CD4-positive, alpha-beta T cell treated with Interleukin-17A for 4 hours (primary cell): ENCODE results near the gene KCNJ15.

Experiments
- DNase-seq: peaks from one replicate; pipeline ENCODE4 v3.0.0-alpha.2; 2020; ENCODE audit warnings: mixed read lengths

The KCNJ15 gene

DNA sequence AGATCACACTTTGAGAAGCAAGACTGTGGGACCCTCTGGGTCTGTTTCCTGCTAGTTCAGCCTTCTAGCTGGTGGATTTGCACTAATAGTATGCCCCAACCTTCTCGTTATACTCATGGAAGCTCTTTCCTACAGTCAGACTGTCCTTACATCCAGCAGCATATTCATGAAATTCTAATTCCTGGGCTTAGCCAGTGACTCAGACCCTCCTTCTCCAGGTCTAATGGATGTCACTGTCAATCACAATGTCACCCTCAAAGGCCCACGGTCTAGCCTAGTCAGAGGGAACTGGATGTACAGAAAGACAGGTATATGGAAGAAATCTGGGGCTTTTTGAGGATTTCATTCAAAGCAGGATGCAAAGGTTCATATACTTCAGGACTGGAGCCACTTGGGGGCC is 72.4 kb downstream of the KCNJ15 start:
- DNase-seq, result no peak

DNA sequence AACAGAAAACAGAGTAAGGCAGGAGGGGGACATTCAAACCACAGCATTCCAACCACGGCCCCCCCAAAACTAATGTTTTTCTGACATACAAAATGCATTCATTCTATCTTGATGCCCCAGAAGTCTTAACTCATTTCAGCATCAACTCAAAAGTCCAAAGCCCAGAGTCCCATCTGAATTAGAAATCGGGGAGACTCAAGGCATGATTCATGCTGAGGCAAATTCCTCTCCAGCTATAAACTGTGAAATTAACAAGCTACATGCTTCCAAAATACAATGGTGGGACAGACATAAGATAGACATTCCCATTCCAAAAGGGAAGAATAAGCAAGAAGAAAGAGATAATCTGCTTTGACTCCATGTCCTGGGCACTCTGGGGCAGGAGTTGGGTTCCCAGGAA is 73.9 kb downstream of the KCNJ15 start:
- no peak for DNase-seq

DNA sequence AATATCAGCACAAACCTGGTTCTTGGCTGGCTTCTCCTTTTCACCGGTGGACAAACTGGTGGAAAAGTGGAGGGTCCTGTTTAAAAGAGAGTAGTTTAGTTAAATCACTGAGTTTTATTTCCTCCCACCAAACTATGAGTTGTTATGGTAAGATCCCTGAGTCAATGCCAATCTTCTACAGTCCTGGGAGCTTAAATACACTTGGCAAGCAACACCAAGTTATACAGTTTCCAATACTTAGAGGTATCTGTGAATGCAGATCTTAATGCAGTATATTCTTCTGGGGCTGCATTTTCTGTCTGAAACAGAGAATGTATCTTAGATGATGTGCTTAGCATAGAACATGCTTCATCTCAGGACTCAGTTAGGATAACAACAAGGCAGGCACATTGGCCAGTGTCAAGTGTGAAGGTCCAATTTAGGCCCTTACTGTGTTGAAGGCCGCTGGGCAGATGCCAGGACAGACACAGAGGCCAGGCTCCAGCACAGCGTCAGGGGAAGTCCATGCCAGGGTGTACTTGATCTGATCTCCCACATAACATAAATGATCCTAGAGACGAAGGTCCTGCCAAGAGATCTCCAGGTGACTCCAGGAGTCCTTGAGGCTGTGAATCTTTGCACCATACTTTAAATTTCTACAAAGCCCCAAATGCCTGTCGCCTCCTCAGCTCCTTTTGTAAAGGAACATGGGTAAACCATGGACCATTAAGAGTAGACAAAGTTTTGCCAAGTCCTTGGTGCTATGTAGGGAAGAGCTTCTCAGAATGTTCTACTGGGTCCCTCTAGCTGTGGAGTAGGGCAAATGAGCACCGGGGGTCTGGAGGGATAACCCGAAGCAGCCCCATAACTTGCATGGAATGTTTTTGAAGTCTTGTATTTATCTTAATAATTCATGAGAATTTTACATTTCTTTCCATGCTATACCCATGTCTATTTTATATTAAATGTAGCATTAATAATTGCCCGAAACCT is 76.8 kb downstream of the KCNJ15 start:
- DNase-seq, result peak; percentile 13

- no peak for DNase-seq
Observed at GRCh38 chr21:38334866-38335265, 78.1 kb downstream of the KCNJ15 start.

DNA sequence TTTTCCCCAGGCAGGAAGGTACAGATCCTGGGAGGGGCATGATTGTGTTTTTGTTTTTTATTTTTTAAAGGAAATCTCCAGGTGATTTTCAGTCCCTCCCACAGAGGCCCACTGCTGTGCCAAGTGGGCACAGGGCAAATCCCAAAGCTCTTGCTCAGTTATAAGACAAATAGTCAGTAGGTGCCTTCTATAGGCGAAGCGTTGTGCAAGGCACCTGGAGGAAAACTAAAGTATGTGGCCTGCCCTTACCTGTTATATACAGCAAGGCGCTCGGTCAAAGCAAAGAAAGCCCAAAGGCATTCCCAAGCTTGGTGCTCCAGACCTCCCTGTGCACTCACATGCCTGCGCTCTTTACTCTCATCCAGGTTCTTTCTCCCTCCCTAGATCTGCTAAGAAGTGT is 81.0 kb downstream of the KCNJ15 start:
- no peak for DNase-seq

DNA sequence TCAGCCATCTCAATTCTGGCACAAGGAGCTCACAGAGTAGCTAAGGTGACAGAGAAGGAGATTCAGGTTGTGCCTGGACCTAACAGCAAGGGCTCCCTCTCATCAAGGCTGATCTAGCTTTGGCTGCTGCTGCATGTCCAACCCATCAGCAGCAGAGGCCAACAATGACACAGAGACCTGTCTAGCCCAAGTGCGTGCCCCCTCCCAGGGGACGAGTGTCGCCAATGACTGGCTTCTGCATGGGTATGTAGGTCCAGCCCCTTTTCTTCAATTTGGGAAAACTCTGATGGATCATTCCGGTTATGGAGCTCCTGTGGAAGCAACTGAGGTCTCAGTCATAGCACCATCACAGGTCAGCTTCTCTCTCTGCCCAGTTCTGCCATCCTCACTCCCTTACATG is 83.3 kb downstream of the KCNJ15 start:
- DNase-seq, result no peak

GRCh38 chr21:38341546-38342012 is 84.8 kb downstream of the KCNJ15 start:
- no peak for DNase-seq

GRCh38 chr21:38342739-38343138 is 85.9 kb downstream of the KCNJ15 start:
- DNase-seq, result no peak

DNA sequence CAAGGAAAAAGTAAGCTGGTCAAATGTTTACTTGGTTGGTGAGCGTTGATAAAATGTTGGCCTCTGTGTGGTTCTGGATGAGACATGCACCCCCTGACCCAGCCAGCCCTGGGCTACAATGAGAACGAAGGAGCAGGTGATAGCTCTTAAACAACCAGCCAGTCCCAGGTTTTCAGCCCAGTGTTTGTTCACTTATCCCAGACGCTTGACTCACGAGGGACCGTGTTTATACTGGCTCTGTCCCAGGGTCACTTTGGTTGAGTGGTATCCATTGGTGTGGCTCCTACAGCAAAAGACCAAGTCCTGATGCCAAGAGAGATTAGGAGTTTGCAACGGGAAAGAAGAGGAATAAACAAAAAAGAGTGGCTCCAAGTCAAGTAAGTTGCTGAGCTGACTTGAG is 86.9 kb downstream of the KCNJ15 start:
- no peak for DNase-seq

GRCh38 chr21:38346286-38346685 is 89.5 kb downstream of the KCNJ15 start:
- DNase-seq, result no peak

DNA sequence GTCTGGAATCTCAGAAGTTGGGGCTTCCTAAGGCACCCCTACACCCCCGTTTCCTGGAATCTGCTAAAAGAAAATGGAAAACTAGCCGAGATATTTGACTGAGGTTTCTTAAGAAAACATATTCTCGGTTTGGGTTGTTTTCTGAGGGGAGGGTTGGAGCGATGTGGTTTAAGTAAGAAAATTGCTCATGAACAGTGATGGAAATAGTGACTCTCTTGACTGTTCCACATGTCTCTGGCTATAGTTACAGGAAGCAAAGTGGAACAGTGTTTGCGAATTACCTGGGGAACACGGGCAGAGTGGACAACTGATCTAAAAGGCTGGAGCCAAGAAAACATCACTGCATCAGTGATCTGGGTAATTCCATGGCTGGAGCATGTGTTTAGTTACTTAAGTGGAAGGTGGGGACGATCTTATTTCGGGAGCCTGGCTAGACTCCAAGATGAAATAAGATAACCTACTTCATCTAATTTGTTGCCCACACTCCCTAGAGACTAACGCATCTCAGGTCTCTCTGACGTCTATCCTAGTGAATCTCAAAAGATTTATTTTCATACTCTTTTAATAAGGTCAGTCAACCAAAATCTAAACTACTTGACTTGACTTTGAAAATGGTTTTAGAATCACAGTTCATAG is 92.4 kb downstream of the KCNJ15 start:
- no peak for DNase-seq

DNA sequence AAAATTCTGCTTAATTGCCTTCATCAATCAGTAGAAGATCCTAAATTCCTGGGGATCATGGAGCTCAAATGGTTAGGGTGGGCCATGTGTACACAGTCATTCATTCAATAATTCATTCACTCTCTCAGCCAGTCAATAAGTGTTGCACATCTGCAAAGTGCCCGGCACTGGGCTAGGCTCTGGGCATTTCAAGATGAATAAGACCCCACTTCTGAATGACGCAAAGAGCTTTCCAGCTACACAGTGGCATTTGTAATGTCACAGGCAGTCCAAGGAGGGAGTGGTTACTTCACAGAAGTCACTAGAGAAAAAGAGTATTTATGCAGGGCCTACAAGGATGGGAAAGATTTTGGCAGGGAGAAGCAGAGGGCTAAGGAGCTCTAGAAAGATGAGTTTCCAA is 93.2 kb downstream of the KCNJ15 start:
- DNase-seq, result no peak

DNA sequence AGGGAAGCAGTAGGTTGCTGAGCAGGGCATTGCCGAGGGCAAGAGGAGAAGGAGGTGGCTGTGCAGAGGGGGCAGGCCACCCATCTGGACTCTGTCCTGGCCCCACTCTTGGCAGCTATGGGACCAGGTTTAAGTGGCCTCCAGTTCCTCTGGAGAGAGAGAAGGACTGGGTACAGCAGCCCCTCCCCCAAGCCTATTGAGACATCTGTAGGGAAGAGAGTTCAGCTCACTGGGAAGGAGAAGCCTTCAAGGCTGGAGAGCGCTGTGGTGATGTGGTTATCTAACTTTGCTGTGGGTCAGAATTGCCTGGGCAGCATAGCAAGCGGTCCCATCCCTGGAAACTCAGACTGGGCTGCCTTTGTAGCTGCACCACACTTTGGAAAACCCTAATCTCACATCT is 93.9 kb downstream of the KCNJ15 start:
- DNase-seq, result no peak

DNA sequence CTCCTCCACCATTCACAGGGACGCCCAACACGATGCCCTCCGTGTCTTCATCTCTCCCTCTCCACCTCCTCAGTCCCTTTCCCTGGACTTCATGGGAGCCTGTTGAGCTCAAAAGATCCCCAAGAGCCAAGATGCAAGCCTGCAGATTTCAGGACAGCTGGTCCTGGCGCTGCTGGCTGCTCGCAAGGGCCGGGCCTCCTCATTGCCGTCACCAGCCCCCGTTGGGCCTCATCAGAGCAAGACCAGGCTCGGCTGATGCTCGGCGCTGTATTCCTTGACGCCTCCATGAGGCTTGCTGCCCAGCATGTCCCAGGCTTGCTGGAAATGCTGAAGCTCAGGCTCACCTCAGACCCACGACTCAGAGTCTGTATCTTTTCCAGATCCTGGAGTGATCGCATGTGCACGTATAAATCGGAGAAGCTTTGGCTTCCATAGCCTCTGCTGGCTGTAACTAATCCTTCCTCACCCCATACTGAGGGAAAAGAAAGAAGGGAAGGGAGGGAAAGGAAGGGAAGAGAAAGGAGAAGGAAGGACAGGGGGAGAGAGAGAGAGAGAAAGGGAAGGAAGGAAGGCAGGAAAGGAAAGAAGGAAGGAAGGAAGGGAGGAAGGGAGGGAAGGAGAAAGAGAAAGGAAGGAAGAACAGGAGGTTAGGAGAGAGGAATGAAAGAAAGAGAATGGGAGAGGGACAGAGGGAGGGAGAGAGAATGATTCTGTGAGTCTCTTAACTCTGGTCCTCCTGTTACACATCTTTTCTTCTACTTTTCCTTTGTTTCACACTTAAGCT is 94.6 kb downstream of the KCNJ15 start:
- DNase-seq, result no peak

- DNase-seq, result peak; percentile 25
Observed at GRCh38 chr21:38351961-38352521, 95.2 kb downstream of the KCNJ15 start.

DNA sequence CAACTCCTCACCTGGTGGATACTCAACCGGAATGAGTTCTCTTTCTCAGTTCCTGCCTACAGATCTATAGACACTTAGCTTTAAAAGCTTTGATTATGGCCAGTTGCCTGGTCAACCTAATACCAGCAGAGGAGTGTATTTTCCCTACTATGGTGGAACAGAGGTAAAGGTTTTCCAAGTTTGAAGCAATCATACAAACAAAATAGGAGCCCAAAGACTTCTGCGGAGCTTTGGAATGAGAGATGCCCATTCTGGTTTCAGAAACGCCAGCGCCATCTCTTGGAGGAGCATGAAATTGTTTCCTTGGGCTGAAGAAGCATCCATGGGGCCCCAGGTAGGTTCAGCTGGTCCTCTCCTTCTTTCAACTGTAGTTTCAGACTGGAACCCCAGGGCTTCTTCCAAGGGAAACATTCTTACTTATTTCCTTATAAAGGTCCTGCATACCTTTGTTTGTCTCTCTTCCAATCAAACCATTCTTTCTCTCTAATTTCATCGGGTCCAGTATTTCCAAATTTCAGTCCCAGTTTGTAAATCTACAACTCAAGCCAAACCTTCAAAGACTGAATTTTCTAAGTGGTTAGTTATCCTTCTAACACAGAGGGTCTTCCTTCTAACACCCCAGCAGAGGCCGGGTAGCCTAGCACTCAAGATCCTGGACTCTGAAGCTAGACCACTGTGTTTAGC is 95.9 kb downstream of the KCNJ15 start:
- peak; percentile 74 for DNase-seq

DNA sequence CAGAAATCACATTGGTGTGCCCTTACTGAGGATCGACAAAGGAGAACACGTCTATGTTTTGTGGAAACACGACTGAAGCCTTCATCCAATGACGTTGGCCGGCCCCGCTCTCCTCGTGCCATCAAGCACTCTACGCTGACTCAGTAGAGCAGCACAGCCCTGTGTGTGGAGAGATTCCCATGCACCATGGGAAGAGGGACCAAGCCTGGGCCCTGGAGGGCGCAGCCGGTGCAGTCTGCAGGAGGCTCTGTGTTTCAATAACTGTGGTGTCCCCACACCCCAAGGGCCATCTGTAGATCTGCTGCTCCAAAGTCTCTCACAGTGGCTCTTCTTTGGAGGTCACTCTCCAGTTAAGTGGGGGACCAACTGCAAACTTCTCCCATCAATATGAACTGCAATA is 97.4 kb downstream of the KCNJ15 start:
- DNase-seq, result no peak

- DNase-seq, result no peak
Observed at GRCh38 chr21:38354746-38355145, 98.0 kb downstream of the KCNJ15 start.

GRCh38 chr21:38355353-38355752 is 98.6 kb downstream of the KCNJ15 start:
- no peak for DNase-seq

- peak; percentile 84 for DNase-seq
Observed at GRCh38 chr21:38355992-38356781, 99.4 kb downstream of the KCNJ15 start.
